ENCODE data around the gene TTC39A. TPM values are rescaled to one million over a fixed set of nuclear protein-coding genes. Genes with fewer than 3 reads are reported as not detected.

Gene TTC39A
- total and polyA plus RNA-seq, 2 of the 13 experiments (the other 11 are each of a cell fraction or from before 2014, with no cell fraction given), result 0.33 to 1.5 TPM

- 87% methylated on average over 3 of the region's 3 CpGs for WGBS (ENCODE audit: low lambda C conversion rate)
- CTCF ChIA-PET (ENCODE audit: low intra/inter-chr PET ratio, low total read pairs), result no interaction called here
- peaks cover 2 to 11% of the 10 kb centered on the region in 2 experiments; a peak in 2 of 5 replicates for H3K27me3 ChIP-seq (ENCODE audit: control insufficient read depth in 1 of 2, insufficient read depth in 2 of 2, low read length in 2 of 2)
Observed at GRCh38 chr1:51349862-51350261, 19.5 kb upstream of the TTC39A start.

DNA sequence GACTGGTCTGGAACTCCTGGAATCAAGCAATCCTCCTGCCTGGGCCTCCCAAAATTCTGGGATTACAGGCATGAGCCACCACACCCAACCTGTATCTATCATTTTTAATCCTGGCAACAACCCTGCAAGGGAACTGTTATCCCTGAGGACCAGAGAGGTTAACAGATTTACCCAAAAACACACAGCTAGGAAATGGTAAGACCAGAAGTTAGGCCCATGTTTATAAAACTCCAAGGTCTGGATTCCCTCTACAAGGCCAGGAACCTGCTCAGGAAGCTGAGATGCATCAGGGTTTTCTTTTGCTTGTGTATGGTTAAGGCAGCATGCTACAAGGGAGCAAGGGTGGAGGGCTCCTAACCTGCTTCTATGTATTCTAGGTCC lies 17.8 kb upstream of the TTC39A start:
- H3K9me3 ChIP-seq (ENCODE audit: low read length), result no peaks in the 10 kb centered on the region
- H3K4me3 ChIP-seq (replicated peaks in 1 of 3; ENCODE audit: insufficient read depth in 1 of 3, low read depth in 2 of 3, low read length in 3 of 3), result no peak overlapping the region
- intact Hi-C loops (cut with micrococcal nuclease; ENCODE audit: unreplicated experiment) (no loop called here), in situ Hi-C loops (cut with HindIII; ENCODE audit: extremely low pct_ligation_motif_present, low pct_unique_long_range_greater_than_20kb) (no loop called here)
- CTCF ChIA-PET (ENCODE audit: low intra/inter-chr PET ratio, low total read pairs), result no interaction called here
- H3K36me3 ChIP-seq (replicated peaks in 1 of 2; ENCODE audit: control insufficient read depth in 1 of 2, insufficient read depth in 2 of 2, low read length in 2 of 2), result no peaks in the 10 kb centered on the region
- no peak for DNase-seq (ENCODE audit: low spot score)
- H3K4me1 ChIP-seq (ENCODE audit: insufficient read depth, low read length), result peaks cover 27% of the 10 kb centered on the region
- peaks cover 5 to 27% of the 10 kb centered on the region in 2 experiments; a peak in 4 of 5 replicates for H3K27me3 ChIP-seq (ENCODE audit: control insufficient read depth in 1 of 2, insufficient read depth in 2 of 2, low read length in 2 of 2)
- FAIRE-seq, result no peak
- POLR2A ChIA-PET, result interaction anchor here (1.6 kb wide), 1 partner anchor 11 kb away, joined by 3 read pairs; no protein-coding TSS in a partner anchor
- TF ChIP-seq POLR2AphosphoS5 (IDR thresholded peaks at IDR 0.05; ENCODE audit: low read depth, low read length) (no peak), POLR2A (IDR thresholded peaks at IDR 0.05; ENCODE audit: insufficient read depth in 1 of 2, low read depth in 2 of 2, low read length in 2 of 2) (no peak), CBX2 (IDR thresholded peaks at IDR 0.05; ENCODE audit: low read depth, low read length) (no peak), CBX2 (CRISPR knock-in tag; IDR thresholded peaks at IDR 0.05; ENCODE audit: low read depth) (no peak), SIN3B (IDR thresholded peaks at IDR 0.05; ENCODE audit: low read length) (no peak), TAF15 (IDR thresholded peaks at IDR 0.05; ENCODE audit: low read depth, low read length, poor library complexity, severe bottlenecking) (no peak), ZNF317 (CRISPR knock-in tag; IDR thresholded peaks at IDR 0.05) (no peak), FOSL1 (CRISPR knock-in tag; IDR thresholded peaks at IDR 0.05; ENCODE audit: borderline replicate concordance) (no peak), ZNF354B (CRISPR knock-in tag; IDR thresholded peaks at IDR 0.05) (no peak)
- TF ChIP-seq, protein P1, sequence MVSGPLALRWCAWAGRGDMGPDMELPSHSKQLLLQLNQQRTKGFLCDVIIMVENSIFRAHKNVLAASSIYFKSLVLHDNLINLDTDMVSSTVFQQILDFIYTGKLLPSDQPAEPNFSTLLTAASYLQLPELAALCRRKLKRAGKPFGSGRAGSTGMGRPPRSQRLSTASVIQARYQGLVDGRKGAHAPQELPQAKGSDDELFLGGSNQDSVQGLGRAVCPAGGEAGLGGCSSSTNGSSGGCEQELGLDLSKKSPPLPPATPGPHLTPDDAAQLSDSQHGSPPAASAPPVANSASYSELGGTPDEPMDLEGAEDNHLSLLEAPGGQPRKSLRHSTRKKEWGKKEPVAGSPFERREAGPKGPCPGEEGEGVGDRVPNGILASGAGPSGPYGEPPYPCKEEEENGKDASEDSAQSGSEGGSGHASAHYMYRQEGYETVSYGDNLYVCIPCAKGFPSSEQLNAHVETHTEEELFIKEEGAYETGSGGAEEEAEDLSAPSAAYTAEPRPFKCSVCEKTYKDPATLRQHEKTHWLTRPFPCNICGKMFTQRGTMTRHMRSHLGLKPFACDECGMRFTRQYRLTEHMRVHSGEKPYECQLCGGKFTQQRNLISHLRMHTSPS (CRISPR knock-in tag; IDR thresholded peaks at IDR 0.05; ENCODE audit: low read depth), result no peak
- TF ChIP-seq, protein P2, sequence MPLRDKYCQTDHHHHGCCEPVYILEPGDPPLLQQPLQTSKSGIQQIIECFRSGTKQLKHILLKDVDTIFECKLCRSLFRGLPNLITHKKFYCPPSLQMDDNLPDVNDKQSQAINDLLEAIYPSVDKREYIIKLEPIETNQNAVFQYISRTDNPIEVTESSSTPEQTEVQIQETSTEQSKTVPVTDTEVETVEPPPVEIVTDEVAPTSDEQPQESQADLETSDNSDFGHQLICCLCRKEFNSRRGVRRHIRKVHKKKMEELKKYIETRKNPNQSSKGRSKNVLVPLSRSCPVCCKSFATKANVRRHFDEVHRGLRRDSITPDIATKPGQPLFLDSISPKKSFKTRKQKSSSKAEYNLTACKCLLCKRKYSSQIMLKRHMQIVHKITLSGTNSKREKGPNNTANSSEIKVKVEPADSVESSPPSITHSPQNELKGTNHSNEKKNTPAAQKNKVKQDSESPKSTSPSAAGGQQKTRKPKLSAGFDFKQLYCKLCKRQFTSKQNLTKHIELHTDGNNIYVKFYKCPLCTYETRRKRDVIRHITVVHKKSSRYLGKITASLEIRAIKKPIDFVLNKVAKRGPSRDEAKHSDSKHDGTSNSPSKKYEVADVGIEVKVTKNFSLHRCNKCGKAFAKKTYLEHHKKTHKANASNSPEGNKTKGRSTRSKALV (CRISPR knock-in tag; IDR thresholded peaks at IDR 0.05), result no peak
- TF ChIP-seq, protein P3, sequence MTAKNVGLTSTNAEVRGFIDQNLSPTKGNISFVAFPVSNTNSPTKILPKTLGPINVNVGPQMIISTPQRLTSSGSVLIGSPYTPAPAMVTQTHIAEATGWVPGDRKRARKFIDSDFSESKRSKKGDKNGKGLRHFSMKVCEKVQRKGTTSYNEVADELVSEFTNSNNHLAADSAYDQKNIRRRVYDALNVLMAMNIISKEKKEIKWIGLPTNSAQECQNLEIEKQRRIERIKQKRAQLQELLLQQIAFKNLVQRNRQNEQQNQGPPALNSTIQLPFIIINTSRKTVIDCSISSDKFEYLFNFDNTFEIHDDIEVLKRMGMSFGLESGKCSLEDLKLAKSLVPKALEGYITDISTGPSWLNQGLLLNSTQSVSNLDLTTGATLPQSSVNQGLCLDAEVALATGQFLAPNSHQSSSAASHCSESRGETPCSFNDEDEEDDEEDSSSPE (CRISPR knock-in tag; IDR thresholded peaks at IDR 0.05), result no peak
- H3K4me2 ChIP-seq (ENCODE audit: low read depth, low read length), result no peak overlapping the region
- BruUV-seq (replicated peaks), result no TSS peak
- no peak overlapping the region for H2AFZ ChIP-seq (ENCODE audit: low read length)
- ATAC-seq, result no peak
- H4K20me1 ChIP-seq (ENCODE audit: insufficient read depth, low read length), result no peaks in the 10 kb centered on the region
- H3K79me2 ChIP-seq (ENCODE audit: insufficient read depth, low read length), result no peaks in the 10 kb centered on the region
- no peak overlapping the region for H3K27ac ChIP-seq (ENCODE audit: extremely low read length, insufficient read depth, low read length)
- H3K9ac ChIP-seq (ENCODE audit: insufficient read depth, low read depth, low read length), result no peak overlapping the region

More at GRCh38 chr1:51349862-51350261, 19.5 kb upstream of the TTC39A start:
- H3K27ac ChIP-seq (ENCODE audit: extremely low read length, insufficient read depth, low read length), result no peak overlapping the region
- POLR2A ChIA-PET, result no interaction called here
- 0 out of 5 replicates have a peak, but pooled peaks cover 0 to under 1% of the 10 kb centered on the region in 2 experiments for H3K36me3 ChIP-seq (replicated peaks in 1 of 2; ENCODE audit: control insufficient read depth in 1 of 2, insufficient read depth in 2 of 2, low read length in 2 of 2)
- FAIRE-seq, result no peak
- H3K4me3 ChIP-seq (replicated peaks in 1 of 3; ENCODE audit: insufficient read depth in 1 of 3, low read depth in 2 of 3, low read length in 3 of 3), result no peak overlapping the region
- no peaks in the 10 kb centered on the region for H3K9me3 ChIP-seq (ENCODE audit: low read length)
- H3K9ac ChIP-seq (ENCODE audit: insufficient read depth, low read depth, low read length), result no peak overlapping the region
- H3K79me2 ChIP-seq (ENCODE audit: insufficient read depth, low read length), result no peaks in the 10 kb centered on the region
- ATAC-seq, result no peak
- intact Hi-C loops (cut with micrococcal nuclease; ENCODE audit: unreplicated experiment), result no loop called here
- in situ Hi-C loops (cut with HindIII; ENCODE audit: extremely low pct_ligation_motif_present, low pct_unique_long_range_greater_than_20kb), result no loop called here
- H4K20me1 ChIP-seq (ENCODE audit: insufficient read depth, low read length), result no peaks in the 10 kb centered on the region
- H2AFZ ChIP-seq (ENCODE audit: low read length), result no peak overlapping the region
- H3K4me2 ChIP-seq (ENCODE audit: low read depth, low read length), result no peak overlapping the region
- H3K4me1 ChIP-seq (ENCODE audit: insufficient read depth, low read length), result peaks cover 19% of the 10 kb centered on the region
- no TSS peak for BruUV-seq (replicated peaks)
- no peak for DNase-seq (ENCODE audit: low spot score)
- TF ChIP-seq RNF2 (conservative IDR thresholded peaks at IDR 0.05; ENCODE audit: low read depth) (no peak), MLLT10 (CRISPR knock-in tag; IDR thresholded peaks at IDR 0.05) (no peak), ZNF235 (CRISPR knock-in tag; IDR thresholded peaks at IDR 0.05; ENCODE audit: borderline replicate concordance) (no peak), ZNF121 (CRISPR knock-in tag; IDR thresholded peaks at IDR 0.05) (no peak)
